ENCODE data around the gene GPR3.
"Not testable (repeated sequence)": the region's sequence is repeated elsewhere in the genome, so short reads cannot be mapped to it uniquely, and the experiment has no call there.

The GPR3 gene

DNA sequence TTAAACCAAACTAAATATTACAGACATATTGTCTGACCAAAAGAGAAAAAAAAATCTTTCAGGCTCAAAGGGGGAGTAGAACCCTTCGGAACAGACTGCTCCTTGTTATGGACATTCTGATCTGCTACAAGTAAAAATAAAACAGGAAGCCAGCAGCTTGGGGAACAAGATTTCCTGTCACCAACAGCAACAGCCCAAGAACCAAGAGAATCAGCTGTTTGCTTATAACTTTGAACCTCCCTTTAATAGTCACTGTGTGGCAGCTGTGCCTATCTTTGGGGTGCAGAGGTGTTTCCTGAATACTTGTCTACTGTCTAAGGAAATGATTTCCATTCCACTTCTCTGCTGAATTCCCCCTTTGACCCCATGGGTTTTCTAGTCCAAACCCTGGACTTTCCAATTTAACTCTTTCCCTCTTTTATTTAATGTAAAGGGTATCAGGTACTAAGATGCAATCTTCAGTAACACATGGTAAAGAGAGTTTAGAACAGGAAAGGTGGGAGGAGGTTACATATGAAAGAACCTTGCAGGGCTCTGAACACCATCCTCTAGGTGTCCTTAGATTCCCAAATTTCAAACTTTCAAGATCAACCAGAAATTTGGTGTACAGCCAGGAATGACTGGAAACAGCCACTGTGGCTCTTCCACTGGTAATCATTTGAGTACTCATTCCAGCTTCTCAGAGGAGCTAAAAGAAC is 38.6 kb downstream of the GPR3 start:
- DNase-seq (ENCODE audit: insufficient read length, low spot score) = no peak
- peak; percentile 57 for FAIRE-seq
- TF ChIP-seq SPI1 (IDR thresholded peaks at IDR 0.05; ENCODE audit: low read depth, low read length) = peak; percentile 60
- TF ChIP-seq TAF1 (IDR thresholded peaks at IDR 0.05; ENCODE audit: low read depth, low read length) = no peak

DNA sequence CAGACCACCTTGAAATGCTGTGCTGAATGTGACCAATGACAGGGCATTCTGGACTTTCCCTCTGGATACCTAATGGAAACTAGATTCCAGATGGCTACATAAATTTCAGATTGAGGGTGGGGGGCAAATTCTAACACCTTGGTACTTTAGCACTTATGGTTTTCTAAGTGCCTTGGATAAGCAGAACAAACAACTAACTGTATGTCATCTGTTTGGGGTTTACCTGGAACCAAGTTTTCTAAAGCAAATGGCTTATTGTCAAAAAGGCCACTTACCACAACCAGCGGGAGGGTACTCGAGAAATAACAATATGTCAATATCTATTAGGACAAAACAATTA is 39.1 kb downstream of the GPR3 start:
- FAIRE-seq (no peak), DNase-seq (ENCODE audit: insufficient read length, low spot score) (no peak)
- TF ChIP-seq POLR2A (IDR thresholded peaks at IDR 0.05; ENCODE audit: low read depth, low read length) = no peak

GRCh38 chr1:27432725-27433124 is 40.3 kb downstream of the GPR3 start:
- not testable (repeated sequence) for FAIRE-seq; DNase-seq (ENCODE audit: insufficient read length, low spot score)

DNA sequence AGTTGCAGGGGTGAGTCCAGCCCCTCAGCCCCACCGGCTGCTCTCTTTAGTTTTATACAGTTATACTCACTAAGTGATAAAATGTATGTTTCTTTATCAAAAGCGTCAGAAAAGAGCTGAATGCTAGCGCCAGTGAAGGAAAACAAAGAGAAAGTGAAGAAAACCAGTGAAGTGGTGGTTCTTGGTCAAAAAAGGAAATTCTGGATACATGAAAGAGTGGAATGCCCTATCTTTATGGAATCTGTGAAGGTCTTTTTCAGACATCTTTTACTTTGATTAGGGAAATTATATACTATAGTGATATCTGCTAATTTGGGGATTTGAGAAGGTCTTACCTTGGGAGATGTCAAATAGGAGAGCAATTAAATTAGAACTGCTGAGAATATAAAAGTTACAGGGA is 41.3 kb downstream of the GPR3 start:
- no peak for FAIRE-seq
- TF ChIP-seq POLR2A (IDR thresholded peaks at IDR 0.05; ENCODE audit: low read depth, low read length) (no peak), PAX5 (IDR thresholded peaks at IDR 0.05; ENCODE audit: insufficient read depth, low read length, severe bottlenecking) (no peak), TAF1 (IDR thresholded peaks at IDR 0.05; ENCODE audit: low read depth, low read length) (no peak), POLR2AphosphoS5 (IDR thresholded peaks at IDR 0.05; ENCODE audit: low read depth, low read length) (no peak), POU2F2 (IDR thresholded peaks at IDR 0.05; ENCODE audit: low read depth, low read length) (no peak), SPI1 (IDR thresholded peaks at IDR 0.05; ENCODE audit: low read depth, low read length) (no peak)

DNA sequence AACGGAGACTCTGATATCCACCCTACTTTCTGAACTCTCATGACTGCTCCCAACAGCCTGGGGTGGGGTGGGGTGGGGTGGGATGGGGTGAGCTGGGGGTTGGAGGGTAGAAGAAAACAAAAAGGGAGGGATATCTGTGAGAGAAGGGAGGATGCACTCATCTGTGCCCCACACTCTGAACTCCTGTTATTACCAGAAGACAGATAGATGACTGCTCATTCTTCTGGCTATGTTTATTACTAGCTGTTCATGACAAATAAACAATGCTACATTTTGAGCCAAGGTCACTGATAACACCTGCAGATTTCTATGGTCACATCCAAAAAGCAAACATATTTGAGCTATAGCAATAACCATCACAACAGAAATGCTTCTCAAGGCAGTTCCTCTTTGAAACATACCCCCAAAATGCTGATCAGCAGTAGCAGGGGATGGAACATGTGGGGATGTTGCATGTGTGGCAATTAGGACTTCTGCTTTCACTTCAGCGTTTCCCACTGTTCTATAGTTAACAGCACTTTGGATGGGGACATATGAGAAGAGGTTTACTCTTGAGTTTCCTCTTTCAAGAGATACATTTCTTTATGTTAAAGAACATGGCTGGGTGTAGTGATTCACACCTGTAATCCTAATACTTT is 43.3 kb downstream of the GPR3 start:
- no peak for TF ChIP-seq POU2F2 (IDR thresholded peaks at IDR 0.05; ENCODE audit: low read depth, low read length)
- TF ChIP-seq TAF1 (IDR thresholded peaks at IDR 0.05; ENCODE audit: low read depth, low read length) = no peak
- TF ChIP-seq SPI1 (IDR thresholded peaks at IDR 0.05; ENCODE audit: low read depth, low read length) = peak; percentile 87
- peak; percentile 76 for FAIRE-seq

More for the DNA sequence above, 41.3 kb downstream of the GPR3 start:
- no peak for DNase-seq (ENCODE audit: insufficient read length, low spot score)

DNA sequence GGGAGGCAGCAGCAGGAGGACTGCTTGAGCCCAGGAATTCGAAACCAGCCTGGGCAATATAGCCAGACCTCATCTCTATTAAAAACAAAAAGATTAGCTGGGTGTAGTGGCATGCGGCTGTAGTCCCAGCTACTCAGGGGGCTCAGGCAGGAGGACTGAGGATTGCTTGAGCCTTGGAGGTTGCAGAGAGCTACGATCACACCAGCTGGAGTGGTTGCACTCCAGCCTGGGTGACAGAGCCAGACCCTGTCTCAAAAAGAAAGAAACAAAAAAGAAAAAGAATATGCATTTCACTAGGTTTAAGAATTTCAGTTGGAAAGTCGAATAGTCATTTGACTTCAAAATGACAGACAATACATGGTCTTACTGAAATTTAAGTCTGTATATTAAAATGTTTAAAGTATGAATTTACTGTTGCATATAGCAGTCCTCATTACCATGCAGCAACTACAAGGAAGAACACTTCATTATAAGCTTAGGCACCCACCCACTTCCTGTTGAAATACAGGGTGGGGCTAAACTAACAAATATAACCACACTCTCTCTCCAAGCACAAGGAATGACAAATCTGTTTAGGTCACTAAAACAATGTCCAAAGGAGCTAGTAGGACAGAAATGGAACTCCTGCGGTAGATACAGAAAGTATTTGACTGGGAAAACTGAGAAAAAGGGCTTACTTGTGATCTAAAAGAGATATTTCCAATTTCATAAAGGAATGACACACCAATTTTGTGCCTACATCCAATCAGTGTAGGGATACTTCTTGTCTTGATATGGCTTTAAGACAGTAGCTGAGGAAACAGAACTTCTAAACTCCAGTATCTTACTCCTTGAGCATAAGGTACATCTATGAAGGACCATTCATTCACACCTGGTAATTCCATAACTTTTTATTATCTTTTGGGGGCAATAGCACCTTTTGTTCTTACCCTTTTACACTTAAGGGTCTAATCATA is 44.1 kb downstream of the GPR3 start:
- peak; percentile 9 for FAIRE-seq
- no peak for TF ChIP-seq POLR2AphosphoS5 (IDR thresholded peaks at IDR 0.05; ENCODE audit: low read depth, low read length)
- TF ChIP-seq TAF1 (IDR thresholded peaks at IDR 0.05; ENCODE audit: low read depth, low read length) = no peak
- peak; percentile 50 for TF ChIP-seq SPI1 (IDR thresholded peaks at IDR 0.05; ENCODE audit: low read depth, low read length)
- DNase-seq (ENCODE audit: insufficient read length, low spot score) = no peak

More for the DNA sequence above, 43.3 kb downstream of the GPR3 start:
- no peak for DNase-seq (ENCODE audit: insufficient read length, low spot score)

- DNase-seq (ENCODE audit: insufficient read length, low spot score) (no peak), FAIRE-seq (peak; percentile 86)
- no peak for TF ChIP-seq PAX5 (IDR thresholded peaks at IDR 0.05; ENCODE audit: insufficient read depth, low read length, severe bottlenecking)
- TF ChIP-seq SPI1 (IDR thresholded peaks at IDR 0.05; ENCODE audit: low read depth, low read length) = peak; percentile 66
- TF ChIP-seq TAF1 (IDR thresholded peaks at IDR 0.05; ENCODE audit: low read depth, low read length) = no peak
- no peak for TF ChIP-seq POLR2A (IDR thresholded peaks at IDR 0.05; ENCODE audit: low read depth, low read length)
- TF ChIP-seq POU2F2 (IDR thresholded peaks at IDR 0.05; ENCODE audit: low read depth, low read length) = no peak
- TF ChIP-seq POLR2AphosphoS5 (IDR thresholded peaks at IDR 0.05; ENCODE audit: low read depth, low read length) = no peak
Measured at GRCh38 chr1:27438621-27439061, 46.2 kb downstream of the GPR3 start.

GRCh38 chr1:27439150-27439549 is 46.7 kb downstream of the GPR3 start:
- FAIRE-seq (no peak), DNase-seq (ENCODE audit: insufficient read length, low spot score) (no peak)

GRCh38 chr1:27444632-27445031 is 52.2 kb downstream of the GPR3 start:
- FAIRE-seq = no peak
- no peak for TF ChIP-seq SPI1 (IDR thresholded peaks at IDR 0.05; ENCODE audit: low read depth, low read length)
- no peak for TF ChIP-seq POLR2AphosphoS5 (IDR thresholded peaks at IDR 0.05; ENCODE audit: low read depth, low read length)
- TF ChIP-seq TAF1 (IDR thresholded peaks at IDR 0.05; ENCODE audit: low read depth, low read length) = no peak
- no peak for TF ChIP-seq POLR2A (IDR thresholded peaks at IDR 0.05; ENCODE audit: low read depth, low read length)
- no peak for TF ChIP-seq POU2F2 (IDR thresholded peaks at IDR 0.05; ENCODE audit: low read depth, low read length)
- TF ChIP-seq PAX5 (IDR thresholded peaks at IDR 0.05; ENCODE audit: insufficient read depth, low read length, severe bottlenecking) = no peak
- DNase-seq (ENCODE audit: insufficient read length, low spot score) = no peak

More at GRCh38 chr1:27439150-27439549, 46.7 kb downstream of the GPR3 start:
- TF ChIP-seq SPI1 (IDR thresholded peaks at IDR 0.05; ENCODE audit: low read depth, low read length) (no peak), POLR2AphosphoS5 (IDR thresholded peaks at IDR 0.05; ENCODE audit: low read depth, low read length) (no peak), TAF1 (IDR thresholded peaks at IDR 0.05; ENCODE audit: low read depth, low read length) (no peak), POLR2A (IDR thresholded peaks at IDR 0.05; ENCODE audit: low read depth, low read length) (no peak), POU2F2 (IDR thresholded peaks at IDR 0.05; ENCODE audit: low read depth, low read length) (no peak), PAX5 (IDR thresholded peaks at IDR 0.05; ENCODE audit: insufficient read depth, low read length, severe bottlenecking) (no peak)
